Measurements from ENCODE around the gene SPEM1. TPM values are rescaled to one million over a fixed set of nuclear protein-coding genes. Genes with fewer than 3 reads are reported as not detected.

The SPEM1 gene
- polyA plus RNA-seq, 1 donor (not counting 4 experiments of a cell fraction or from before 2014, with no cell fraction given) = not detected

- Histone ChIP-seq H3K4me3 (ENCODE audit: control insufficient read depth in 2 of 3, extremely low read depth in 1 of 3, insufficient read depth in 2 of 3, low read depth in 1 of 3, low read length in 3 of 3) (no peak overlapping the region), H3K4me1 (ENCODE audit: control insufficient read depth, extremely low read depth, insufficient read depth, low read length) (no peaks in the 10 kb centered on the region), H3K9ac (ENCODE audit: control insufficient read depth, extremely low read depth, insufficient read depth, low read length) (no peak overlapping the region), H3K27ac (ENCODE audit: control insufficient read depth, insufficient read depth, low read length) (no peak overlapping the region), H2AFZ (ENCODE audit: control insufficient read depth, low read length) (no peak overlapping the region), H3K79me2 (ENCODE audit: control insufficient read depth, insufficient read depth, low read length) (no peaks in the 10 kb centered on the region), H4K20me1 (ENCODE audit: control insufficient read depth, extremely low read depth, insufficient read depth, low read length) (no peaks in the 10 kb centered on the region), H3K4me2 (ENCODE audit: control insufficient read depth, extremely low read depth, insufficient read depth, low read depth, low read length) (no peak overlapping the region), H3K27me3 (ENCODE audit: control insufficient read depth, extremely low read depth, insufficient read depth, low read length) (no peaks in the 10 kb centered on the region), H3K36me3 (ENCODE audit: control insufficient read depth in 2 of 2, extremely low read depth in 1 of 2, insufficient read depth in 2 of 2, low read length in 2 of 2) (no peaks in the 10 kb centered on the region), H3K9me1 (ENCODE audit: control insufficient read depth, extremely low read depth, insufficient read depth, low read length) (no peaks in the 10 kb centered on the region), H3K9me3 (ENCODE audit: control insufficient read depth, low read depth, low read length) (no peaks in the 10 kb centered on the region)
- TF ChIP-seq CTCF (optimal IDR thresholded peaks at IDR 0.05 in 1 of 3, IDR thresholded peaks at IDR 0.05 in 1 of 3, conservative IDR thresholded peaks at IDR 0.05 in 1 of 3; ENCODE audit: extremely low read depth in 1 of 3, insufficient read depth in 2 of 3, low read length in 3 of 3) = no peak
- no peak for TF ChIP-seq EZH2 (IDR thresholded peaks at IDR 0.05; ENCODE audit: low read length)
- DNase-seq (ENCODE audit: low read depth, low spot score) (no peak), FAIRE-seq (no peak)
- dilution Hi-C loops (cut with MboI; ENCODE audit: extremely low pct_ligation_motif_present, low sequenced_read_pairs) = no loop called here
These were observed 5.6 kb downstream of the SPEM1 start for GRCh38 chr17:7425756-7426155.

DNA sequence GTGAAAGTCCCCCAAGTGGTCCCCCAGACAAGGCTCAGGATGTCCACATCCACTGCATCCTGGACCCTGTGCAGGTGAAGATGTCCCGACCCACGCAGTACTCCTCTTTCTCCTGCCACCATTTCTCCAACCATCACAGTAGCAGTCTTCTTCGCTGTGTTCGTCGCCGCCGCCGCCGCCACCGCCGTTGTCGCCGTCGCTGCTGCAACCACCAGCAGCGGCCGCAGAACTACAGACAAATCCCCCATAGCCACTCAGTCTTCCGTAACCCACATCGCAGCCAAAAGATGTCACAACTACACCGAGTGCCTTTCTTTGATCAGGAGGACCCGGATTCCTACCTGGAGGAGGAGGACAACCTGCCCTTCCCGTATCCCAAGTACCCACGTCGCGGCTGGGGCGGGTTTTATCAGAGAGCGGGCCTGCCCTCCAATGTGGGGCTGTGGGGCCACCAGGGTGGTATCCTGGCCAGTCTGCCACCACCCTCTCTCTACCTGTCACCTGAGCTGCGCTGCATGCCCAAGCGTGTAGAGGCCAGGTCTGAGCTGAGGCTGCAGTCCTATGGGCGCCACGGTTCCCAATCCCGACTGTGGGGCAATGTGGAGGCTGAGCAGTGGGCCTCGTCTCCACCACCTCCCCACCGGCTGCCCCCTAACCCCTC is 6.2 kb downstream of the SPEM1 start:
- H2AFZ ChIP-seq (ENCODE audit: control insufficient read depth, low read length) = no peak overlapping the region
- H3K27me3 ChIP-seq (ENCODE audit: control insufficient read depth, extremely low read depth, insufficient read depth, low read length) = no peaks in the 10 kb centered on the region
- no peaks in the 10 kb centered on the region for H3K9me1 ChIP-seq (ENCODE audit: control insufficient read depth, extremely low read depth, insufficient read depth, low read length)
- dilution Hi-C loops (cut with MboI; ENCODE audit: extremely low pct_ligation_motif_present, low sequenced_read_pairs) = no loop called here
- DNase-seq (ENCODE audit: low read depth, low spot score) (no peak), FAIRE-seq (no peak)
- TF ChIP-seq EZH2 (IDR thresholded peaks at IDR 0.05; ENCODE audit: low read length) = no peak
- TF ChIP-seq CTCF (optimal IDR thresholded peaks at IDR 0.05 in 1 of 3, IDR thresholded peaks at IDR 0.05 in 1 of 3, conservative IDR thresholded peaks at IDR 0.05 in 1 of 3; ENCODE audit: extremely low read depth in 1 of 3, insufficient read depth in 2 of 3, low read length in 3 of 3) = no peak
- H3K36me3 ChIP-seq (ENCODE audit: control insufficient read depth in 2 of 2, extremely low read depth in 1 of 2, insufficient read depth in 2 of 2, low read length in 2 of 2) = no peaks in the 10 kb centered on the region
- no peaks in the 10 kb centered on the region for H3K79me2 ChIP-seq (ENCODE audit: control insufficient read depth, insufficient read depth, low read length)
- H4K20me1 ChIP-seq (ENCODE audit: control insufficient read depth, extremely low read depth, insufficient read depth, low read length) = no peaks in the 10 kb centered on the region
- H3K4me2 ChIP-seq (ENCODE audit: control insufficient read depth, extremely low read depth, insufficient read depth, low read depth, low read length) = no peak overlapping the region
- H3K9ac ChIP-seq (ENCODE audit: control insufficient read depth, extremely low read depth, insufficient read depth, low read length) = no peak overlapping the region
- H3K4me3 ChIP-seq (ENCODE audit: control insufficient read depth in 2 of 3, extremely low read depth in 1 of 3, insufficient read depth in 2 of 3, low read depth in 1 of 3, low read length in 3 of 3) = no peak overlapping the region
- no peaks in the 10 kb centered on the region for H3K9me3 ChIP-seq (ENCODE audit: control insufficient read depth, low read depth, low read length)
- no peak overlapping the region for H3K27ac ChIP-seq (ENCODE audit: control insufficient read depth, insufficient read depth, low read length)
- no peaks in the 10 kb centered on the region for H3K4me1 ChIP-seq (ENCODE audit: control insufficient read depth, extremely low read depth, insufficient read depth, low read length)

All from keratinocyte (primary cell).